ENCODE results near the gene FITM2. TPM values are rescaled to one million over a fixed set of nuclear protein-coding genes. Genes with fewer than 3 reads are reported as not detected.
"Not testable (repeated sequence)": the region's sequence is repeated elsewhere in the genome, so short reads cannot be mapped to it uniquely, and the experiment has no call there.

The FITM2 gene
- total RNA-seq, 1 donor, result 7.2 TPM

- no peaks in the 10 kb centered on the region for H3K9me3 ChIP-seq (ENCODE audit: low read depth, low read length)
- H3K4me1 ChIP-seq (ENCODE audit: insufficient read depth, low read length), result no peaks in the 10 kb centered on the region
- no peak for TF ChIP-seq CTCF (IDR thresholded peaks at IDR 0.05; ENCODE audit: extremely low read depth, low read depth, low read length)
- H3K4me2 ChIP-seq (ENCODE audit: insufficient read depth, low read length), result no peak overlapping the region
- no peak overlapping the region for H2AFZ ChIP-seq (ENCODE audit: low read length)
- no peaks in the 10 kb centered on the region for H4K20me1 ChIP-seq (ENCODE audit: insufficient read depth, low read length)
- H3K4me3 ChIP-seq (ENCODE audit: insufficient read depth, low read length), result no peak overlapping the region
- H3K36me3 ChIP-seq (ENCODE audit: insufficient read depth, low read length), result no peaks in the 10 kb centered on the region
- H3K27me3 ChIP-seq (ENCODE audit: insufficient read depth, low read length), result peaks cover 5% of the 10 kb centered on the region
- DNase-seq (ENCODE audit: insufficient read length, low spot score, missing footprints), result no peak
- no peak overlapping the region for H3K27ac ChIP-seq (ENCODE audit: low read depth, low read length)
- no peaks in the 10 kb centered on the region for H3K79me2 ChIP-seq (ENCODE audit: insufficient read depth, low read length)
These were observed 39.6 kb upstream of the FITM2 start for GRCh38 chr20:44350567-44350966.

- H3K4me1 ChIP-seq (ENCODE audit: insufficient read depth, low read length), result no peaks in the 10 kb centered on the region
- no peaks in the 10 kb centered on the region for H4K20me1 ChIP-seq (ENCODE audit: insufficient read depth, low read length)
- H3K27ac ChIP-seq (ENCODE audit: low read depth, low read length), result no peak overlapping the region
- TF ChIP-seq CTCF (IDR thresholded peaks at IDR 0.05; ENCODE audit: extremely low read depth, low read depth, low read length), result no peak
- no peaks in the 10 kb centered on the region for H3K9me3 ChIP-seq (ENCODE audit: low read depth, low read length)
- no peak for DNase-seq (ENCODE audit: insufficient read length, low spot score, missing footprints)
- H2AFZ ChIP-seq (ENCODE audit: low read length), result no peak overlapping the region
- peaks cover 5% of the 10 kb centered on the region for H3K27me3 ChIP-seq (ENCODE audit: insufficient read depth, low read length)
- H3K36me3 ChIP-seq (ENCODE audit: insufficient read depth, low read length), result no peaks in the 10 kb centered on the region
- H3K4me2 ChIP-seq (ENCODE audit: insufficient read depth, low read length), result no peak overlapping the region
- H3K4me3 ChIP-seq (ENCODE audit: insufficient read depth, low read length), result no peak overlapping the region
- no peaks in the 10 kb centered on the region for H3K79me2 ChIP-seq (ENCODE audit: insufficient read depth, low read length)
These were observed 38.3 kb upstream of the FITM2 start for GRCh38 chr20:44349349-44349748.

- Histone ChIP-seq H3K9me3 (ENCODE audit: low read depth, low read length) (no peaks in the 10 kb centered on the region), H3K79me2 (ENCODE audit: insufficient read depth, low read length) (no peaks in the 10 kb centered on the region), H3K36me3 (ENCODE audit: insufficient read depth, low read length) (no peaks in the 10 kb centered on the region), H2AFZ (ENCODE audit: low read length) (no peak overlapping the region), H3K27ac (ENCODE audit: low read depth, low read length) (no peak overlapping the region), H3K4me3 (ENCODE audit: insufficient read depth, low read length) (no peak overlapping the region), H4K20me1 (ENCODE audit: insufficient read depth, low read length) (no peaks in the 10 kb centered on the region), H3K4me2 (ENCODE audit: insufficient read depth, low read length) (no peak overlapping the region), H3K27me3 (ENCODE audit: insufficient read depth, low read length) (peaks cover 5% of the 10 kb centered on the region), H3K4me1 (ENCODE audit: insufficient read depth, low read length) (no peaks in the 10 kb centered on the region)
- no peak for TF ChIP-seq CTCF (IDR thresholded peaks at IDR 0.05; ENCODE audit: extremely low read depth, low read depth, low read length)
- no peak for DNase-seq (ENCODE audit: insufficient read length, low spot score, missing footprints)
These were observed 37.2 kb upstream of the FITM2 start for GRCh38 chr20:44348168-44348659.

- not testable (repeated sequence) for H3K4me1 ChIP-seq (ENCODE audit: insufficient read depth, low read length); H3K36me3 ChIP-seq (ENCODE audit: insufficient read depth, low read length); H4K20me1 ChIP-seq (ENCODE audit: insufficient read depth, low read length); H3K79me2 ChIP-seq (ENCODE audit: insufficient read depth, low read length); H3K4me3 ChIP-seq (ENCODE audit: insufficient read depth, low read length); DNase-seq (ENCODE audit: insufficient read length, low spot score, missing footprints); H3K9me3 ChIP-seq (ENCODE audit: low read depth, low read length); H3K4me2 ChIP-seq (ENCODE audit: insufficient read depth, low read length); H3K27me3 ChIP-seq (ENCODE audit: insufficient read depth, low read length); H3K27ac ChIP-seq (ENCODE audit: low read depth, low read length); H2AFZ ChIP-seq (ENCODE audit: low read length)
These were observed 34.9 kb upstream of the FITM2 start for GRCh38 chr20:44345941-44346340.

All from osteoblast (primary cell).